HepG2 (cell line): Measurements from ENCODE around the gene LRP1-AS. TPM values are rescaled to one million over a fixed set of nuclear protein-coding genes. Genes with fewer than 3 reads are reported as not detected.

ENCODE experiments used
- CBFB ChIP-seq: sonication (generic); formaldehyde crosslinking; IDR thresholded peaks from 2 replicates; pipeline ENCODE4 v1.4.0; 2020; ENCODE audit warnings: missing genetic modification reagents
- HNRNPL ChIP-seq: fragments of 200-400 bp; formaldehyde crosslinking; IDR thresholded peaks from 2 replicates; pipeline ENCODE4 v1.6.1; 2017; ENCODE audit warnings: mild to moderate bottlenecking, low read depth, low read length
- KLF11 ChIP-seq: IDR thresholded peaks from 2 replicates; pipeline ENCODE4 v1.6.1; 2016; ENCODE audit warnings: missing compliant biosample characterization
- SMYD3 ChIP-seq: sonication (generic); formaldehyde crosslinking; IDR thresholded peaks from 2 replicates; pipeline ENCODE4 v1.8.1; 2023; ENCODE audit warnings: mild to moderate bottlenecking, missing genetic modification reagents
- SRY ChIP-seq: sonication (generic); formaldehyde crosslinking; IDR thresholded peaks from 2 replicates; pipeline ENCODE4 v1.8.0; 2022; ENCODE audit warnings: mild to moderate bottlenecking, missing genetic modification reagents
- ZFP37 ChIP-seq: sonication (generic); formaldehyde crosslinking; IDR thresholded peaks from 2 replicates; pipeline ENCODE4 v1.4.0; 2020; ENCODE audit warnings: missing genetic modification reagents, borderline replicate concordance
- ZNF614 ChIP-seq: IDR thresholded peaks from 2 replicates; pipeline ENCODE4 v1.6.1; 2018; ENCODE audit warnings: missing biosample characterization, missing genetic modification reagents, inconsistent platforms, borderline replicate concordance
- ZNF646 ChIP-seq: sonication (generic); formaldehyde crosslinking; IDR thresholded peaks from 2 replicates; pipeline ENCODE4 v1.9.0; 2021; ENCODE audit warnings: mild to moderate bottlenecking, missing genetic modification reagents
- polyA plus RNA-seq, 8 experiments: library from polyadenylated mRNA; depleted of rRNA in 3 of 8; stranded (reverse) in 7 of 8; unstranded in 1 of 8; fragments of >200 nt; fragmentation: Illumina TruSeq in 4 of 8; extraction: Trizol in 4 of 8; gene quantifications; 2 replicates each; pipeline versions ENCODE4 v1.2.1 to v1.2.3, GENCODE V29; 2011 to 2016; ENCODE audit warnings: low read depth in 4 of 8, missing spikeins in 1 of 8, mixed read lengths in 1 of 8; ENCODE audit not compliant: insufficient read depth in 1 of 8
- total RNA-seq, 5 experiments: library from RNA; depleted of rRNA; stranded (reverse); fragments of >200 nt; fragmentation: Illumina TruSeq; extraction: Trizol; gene quantifications; 2 replicates each; pipeline ENCODE4 v1.2.3, GENCODE V29; 2016; ENCODE audit warnings: low read depth in 1 of 5
- TF ChIP-seq, protein P1 (sequence below): sonication (generic); IDR thresholded peaks from 2 replicates; pipeline ENCODE4 v1.6.1; 2016; ENCODE audit warnings: low read depth, borderline replicate concordance

Gene LRP1-AS
- total and polyA plus RNA-seq, 2 of the 13 experiments (the other 11 are each of a cell fraction or from before 2014, with no cell fraction given), result 0.20 TPM; not detected in 1

DNA sequence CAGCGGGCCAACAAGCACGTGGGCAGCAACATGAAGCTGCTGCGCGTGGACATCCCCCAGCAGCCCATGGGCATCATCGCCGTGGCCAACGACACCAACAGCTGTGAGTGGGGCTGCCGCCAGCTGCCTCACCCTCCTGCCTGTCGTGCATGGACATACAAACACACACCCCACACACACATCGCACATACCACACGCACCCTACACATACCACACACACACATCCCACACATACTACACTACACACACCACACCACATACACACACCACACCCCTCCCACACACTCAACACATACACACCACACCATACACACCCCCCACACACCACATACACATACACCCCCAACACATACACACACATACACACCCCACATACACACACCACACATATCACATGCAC is 44.0 kb upstream of the LRP1-AS start (continued):
- TF ChIP-seq CBFB (no peak), ZFP37 (CRISPR knock-in tag) (no peak), ZNF614 (CRISPR knock-in tag) (no peak), SMYD3 (CRISPR knock-in tag) (no peak), ZNF646 (0 out of 2 replicates have a peak, but pooled peaks have one; percentile 85), HNRNPL (0 out of 2 replicates have a peak, but pooled peaks have one; percentile 26), KLF11 (CRISPR knock-in tag) (no peak), SRY (CRISPR knock-in tag) (no peak)
- TF ChIP-seq, protein P1, sequence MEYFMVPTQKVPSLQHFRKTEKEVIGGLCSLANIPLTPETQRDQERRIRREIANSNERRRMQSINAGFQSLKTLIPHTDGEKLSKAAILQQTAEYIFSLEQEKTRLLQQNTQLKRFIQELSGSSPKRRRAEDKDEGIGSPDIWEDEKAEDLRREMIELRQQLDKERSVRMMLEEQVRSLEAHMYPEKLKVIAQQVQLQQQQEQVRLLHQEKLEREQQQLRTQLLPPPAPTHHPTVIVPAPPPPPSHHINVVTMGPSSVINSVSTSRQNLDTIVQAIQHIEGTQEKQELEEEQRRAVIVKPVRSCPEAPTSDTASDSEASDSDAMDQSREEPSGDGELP, result no peak
